GM13976 (cell line): ENCODE data around the gene UBL4A.

Experiments
- DNase-seq: peaks from one replicate; pipeline ENCODE4 v3.0.0; 2012; ENCODE audit warnings: low spot score
- CTCF ChIP-seq: IDR thresholded peaks from 2 replicates; pipeline ENCODE4 v1.5.1; 2012; ENCODE audit warnings: borderline replicate concordance, mild to moderate bottlenecking; ENCODE audit not compliant: insufficient read depth; ENCODE audit errors: extremely low read depth, missing control alignments, control extremely low read depth
- in situ Hi-C: fragments of 300-500 bp; cut with MboI; formaldehyde crosslinking; loops from one replicate; pipeline ENCODE4 v1.12.0; 2022; ENCODE audit warnings: low sequenced_read_pairs, mixed read lengths, inconsistent platforms; ENCODE audit not compliant: unreplicated experiment

The UBL4A gene

GRCh38 chrX:154444755-154445246 lies 41.6 kb downstream of the UBL4A start:
- TF ChIP-seq CTCF: no peak
- no peak for DNase-seq
- in situ Hi-C loops: no loop called here

GRCh38 chrX:154443992-154444754 lies 42.2 kb downstream of the UBL4A start, which contains the start of gene FAM50A:
Gene FAM50A (plus strand): TSS chrX:154444141. CDS start chrX:154444236, 95 bp downstream.
- in situ Hi-C loops: no loop called here
- DNase-seq: peak; percentile 89
- peak; percentile 16 for TF ChIP-seq CTCF

GRCh38 chrX:154443479-154443910 lies 42.9 kb downstream of the UBL4A start:
- DNase-seq: no peak
- in situ Hi-C loops: no loop called here
- no peak for TF ChIP-seq CTCF

- in situ Hi-C loops: no loop called here
- DNase-seq: no peak
- no peak for TF ChIP-seq CTCF
These were observed 44.3 kb downstream of the UBL4A start for GRCh38 chrX:154441984-154442707.

DNA sequence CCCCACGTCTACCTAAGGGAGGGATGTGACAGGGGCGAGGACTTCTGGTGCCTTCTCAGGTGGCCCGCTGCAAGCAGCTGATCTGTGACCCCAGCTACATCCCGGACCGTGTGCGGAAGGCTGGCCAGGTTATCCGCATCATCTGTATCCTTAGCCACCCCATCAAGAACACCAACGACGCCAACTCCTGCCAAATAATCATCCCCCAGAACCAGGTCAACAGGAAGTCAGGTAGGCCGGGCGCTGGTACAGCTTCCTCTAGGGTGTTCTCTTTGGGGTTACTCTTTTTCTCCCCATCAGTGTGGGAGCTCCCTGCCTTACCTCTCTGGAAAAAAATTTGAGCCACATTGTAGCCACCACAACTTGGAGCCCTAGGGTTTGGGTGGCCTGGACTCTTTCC lies 44.9 kb downstream of the UBL4A start:
- in situ Hi-C loops: no loop called here
- TF ChIP-seq CTCF: no peak

GRCh38 chrX:154440623-154441357 lies 45.6 kb downstream of the UBL4A start:
- no peak for DNase-seq
- in situ Hi-C loops: no loop called here
- TF ChIP-seq CTCF: no peak

More for the DNA sequence above, 44.9 kb downstream of the UBL4A start:
- no peak for DNase-seq
